Esophagus mucosa (tissue), 1 donor: ENCODE results near the gene DEF6. TPM values are rescaled to one million over a fixed set of nuclear protein-coding genes. Genes with fewer than 3 reads are reported as not detected.

ENCODE experiments used
- ATAC-seq: fragments of 200-7000 bp; cut with Tn5 transposase; one replicate; pipeline ENCODE4 v1.9.1; 2020
- total RNA-seq: library from RNA; stranded (reverse); gene quantifications from one replicate; pipeline ENCODE4 v1.2.4, GENCODE V29; 2023
- donor health status: DM: yes; HTN: yes; CAD: no.

Gene DEF6, protein sequence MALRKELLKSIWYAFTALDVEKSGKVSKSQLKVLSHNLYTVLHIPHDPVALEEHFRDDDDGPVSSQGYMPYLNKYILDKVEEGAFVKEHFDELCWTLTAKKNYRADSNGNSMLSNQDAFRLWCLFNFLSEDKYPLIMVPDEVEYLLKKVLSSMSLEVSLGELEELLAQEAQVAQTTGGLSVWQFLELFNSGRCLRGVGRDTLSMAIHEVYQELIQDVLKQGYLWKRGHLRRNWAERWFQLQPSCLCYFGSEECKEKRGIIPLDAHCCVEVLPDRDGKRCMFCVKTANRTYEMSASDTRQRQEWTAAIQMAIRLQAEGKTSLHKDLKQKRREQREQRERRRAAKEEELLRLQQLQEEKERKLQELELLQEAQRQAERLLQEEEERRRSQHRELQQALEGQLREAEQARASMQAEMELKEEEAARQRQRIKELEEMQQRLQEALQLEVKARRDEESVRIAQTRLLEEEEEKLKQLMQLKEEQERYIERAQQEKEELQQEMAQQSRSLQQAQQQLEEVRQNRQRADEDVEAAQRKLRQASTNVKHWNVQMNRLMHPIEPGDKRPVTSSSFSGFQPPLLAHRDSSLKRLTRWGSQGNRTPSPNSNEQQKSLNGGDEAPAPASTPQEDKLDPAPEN
- 27.3 TPM for total RNA-seq

DNA sequence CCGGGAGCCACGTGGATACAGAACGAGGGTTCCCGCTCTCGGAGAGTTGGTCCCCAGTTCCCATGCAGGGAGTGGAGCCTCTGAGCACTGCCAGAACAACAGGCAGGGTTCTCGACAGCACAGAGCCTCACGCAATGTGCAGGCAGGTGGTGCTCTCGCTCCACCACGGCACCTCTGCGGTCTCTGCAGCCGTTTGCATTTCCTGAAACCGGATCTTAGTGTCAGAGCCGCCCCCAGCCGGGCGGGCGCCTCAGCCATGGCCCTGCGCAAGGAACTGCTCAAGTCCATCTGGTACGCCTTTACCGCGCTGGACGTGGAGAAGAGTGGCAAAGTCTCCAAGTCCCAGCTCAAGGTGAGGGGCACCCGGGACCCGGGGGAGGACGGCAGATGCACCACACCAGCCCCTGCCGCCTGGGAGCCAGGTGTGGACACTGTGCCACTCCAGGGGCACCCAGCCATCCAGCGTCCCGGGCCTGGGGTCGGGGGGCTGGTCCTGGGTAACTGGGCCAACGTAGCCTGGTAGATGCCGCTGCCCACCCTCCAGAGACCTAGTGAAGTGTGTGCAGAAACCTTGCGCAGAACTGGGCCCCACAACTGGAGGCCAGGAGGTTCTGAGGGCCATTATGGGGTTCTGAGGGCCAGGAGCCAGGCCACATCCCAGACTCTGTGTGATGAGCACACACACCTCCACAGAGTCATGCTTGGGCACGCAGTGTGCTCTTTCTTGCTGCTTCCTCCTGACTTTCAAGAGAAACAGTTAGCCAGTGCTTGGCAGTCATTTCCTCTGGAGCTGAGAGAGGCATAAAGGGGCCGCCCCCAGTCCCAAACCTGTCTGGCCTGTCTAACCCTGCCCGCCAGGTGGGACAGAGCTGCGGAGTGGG lies at the start of gene DEF6:
Gene DEF6, plus strand, starts transcription at position 218 of the 881 bp plus-strand sequence. Its CDS starts 39 bp downstream, at position 257.
- peak; percentile 87 for ATAC-seq

DNA sequence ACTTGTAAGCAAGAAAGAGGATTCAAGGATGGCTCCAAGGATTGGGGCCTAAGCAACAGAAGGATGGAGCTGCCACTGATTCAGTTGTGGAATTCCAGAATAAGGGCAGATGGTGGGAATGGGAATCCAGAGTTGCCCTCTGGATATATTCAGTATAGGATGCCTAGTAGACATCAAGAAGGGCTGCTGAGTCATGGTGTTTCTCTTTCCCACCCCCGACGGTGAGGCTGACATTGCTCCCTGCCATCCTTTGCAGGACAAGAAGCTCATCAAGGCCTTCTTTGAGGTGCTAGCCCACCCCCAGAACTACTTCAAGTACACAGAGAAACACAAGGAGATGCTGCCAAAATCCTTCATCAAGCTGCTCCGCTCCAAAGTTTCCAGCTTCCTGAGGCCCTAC lies 49.3 kb upstream of the DEF6 start:
- ATAC-seq: no peak

DNA sequence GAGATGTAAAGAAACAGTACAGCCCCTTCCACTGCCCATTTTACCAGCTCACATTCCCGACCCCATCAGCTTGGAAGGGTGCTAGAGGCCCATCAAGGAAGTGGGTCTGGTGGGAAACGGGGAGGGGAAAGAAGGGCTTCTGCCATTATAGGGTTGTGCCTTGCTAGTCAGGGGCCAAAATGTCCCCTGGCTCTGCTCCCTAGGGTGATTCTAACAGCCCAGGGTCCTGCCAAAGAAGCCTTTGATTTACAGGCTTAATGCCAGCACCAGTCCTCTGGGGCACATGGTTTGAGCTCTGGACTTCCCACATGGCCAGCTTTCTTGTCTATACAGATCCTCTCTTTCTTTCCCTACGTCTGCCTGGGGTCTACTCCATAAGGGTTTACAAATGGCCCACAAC lies 48.7 kb upstream of the DEF6 start:
- no peak for ATAC-seq

DNA sequence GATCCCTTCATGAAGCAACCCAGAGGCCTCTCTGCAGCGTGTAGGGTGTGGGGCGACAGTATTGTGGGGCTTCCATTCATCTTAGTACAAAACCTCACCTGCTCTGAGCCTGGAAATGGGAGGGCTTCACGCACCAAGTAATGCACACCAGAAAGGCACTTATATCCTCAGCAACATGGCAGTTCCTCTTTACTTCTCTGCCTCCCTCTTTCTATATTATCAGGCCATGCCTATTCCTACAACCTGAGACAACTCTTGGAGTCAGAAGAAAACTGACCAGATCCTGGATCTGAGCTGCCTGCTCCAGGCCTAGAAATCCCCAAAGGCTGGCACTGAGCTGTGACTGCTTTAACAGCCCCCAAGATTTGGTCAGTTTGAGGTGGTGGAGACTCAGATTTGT lies 45.7 kb upstream of the DEF6 start:
- ATAC-seq: no peak

DNA sequence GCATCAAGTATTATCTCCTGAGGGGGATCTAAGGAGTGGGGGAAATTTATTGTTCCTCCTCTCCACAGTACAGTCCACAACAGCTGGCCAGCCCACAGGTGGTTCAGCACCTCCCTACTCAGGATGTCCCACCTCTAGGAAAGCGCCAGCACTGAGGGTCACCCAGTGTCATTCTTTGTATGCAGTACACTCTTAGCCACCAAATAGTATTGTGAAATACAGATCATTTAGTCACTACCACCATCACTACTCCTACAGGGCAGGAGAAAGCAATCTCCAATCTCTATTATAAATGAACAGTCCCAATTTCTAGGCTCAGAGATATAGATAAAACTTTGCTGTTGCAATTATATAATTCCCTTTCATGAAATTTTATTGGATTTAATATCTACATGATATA lies 44.4 kb upstream of the DEF6 start:
- no peak for ATAC-seq

DNA sequence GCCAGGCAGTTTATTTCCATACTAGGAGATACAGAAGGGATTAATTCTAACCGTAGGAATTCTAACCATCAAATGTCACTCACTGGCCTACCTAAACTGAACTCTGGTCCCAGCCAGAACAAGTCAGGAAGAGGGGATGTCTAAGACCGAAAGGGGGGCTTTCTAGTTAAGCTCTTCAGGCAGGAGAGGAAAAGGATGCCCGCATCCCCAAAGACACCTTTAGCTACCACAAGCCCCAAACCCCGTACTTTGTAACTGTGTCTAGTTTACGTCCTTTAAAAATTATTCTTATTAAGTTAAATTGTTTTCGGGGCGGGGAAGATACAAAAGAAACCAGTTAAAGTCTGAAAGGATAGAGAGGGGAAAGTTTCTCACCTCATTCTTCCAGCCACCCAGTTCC lies 39.3 kb upstream of the DEF6 start:
- ATAC-seq: no peak

DNA sequence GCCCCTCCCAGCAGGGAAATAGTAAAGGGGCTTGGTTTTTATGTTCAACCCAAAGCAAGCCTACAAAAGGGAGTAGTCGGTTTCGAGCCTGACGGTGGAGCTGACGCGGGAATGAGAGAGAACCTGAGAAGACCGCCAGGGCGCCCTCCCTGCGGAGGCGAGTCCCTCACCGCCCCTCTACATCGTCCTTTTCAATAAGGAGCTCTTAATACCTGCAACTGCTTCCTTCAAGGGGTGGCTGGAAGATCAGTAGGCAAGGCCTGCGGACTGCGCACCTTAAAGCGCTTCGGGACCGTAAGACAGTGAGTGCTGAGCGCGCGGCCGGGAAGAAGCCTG lies 38.8 kb upstream of the DEF6 start:
- ATAC-seq: no peak

DNA sequence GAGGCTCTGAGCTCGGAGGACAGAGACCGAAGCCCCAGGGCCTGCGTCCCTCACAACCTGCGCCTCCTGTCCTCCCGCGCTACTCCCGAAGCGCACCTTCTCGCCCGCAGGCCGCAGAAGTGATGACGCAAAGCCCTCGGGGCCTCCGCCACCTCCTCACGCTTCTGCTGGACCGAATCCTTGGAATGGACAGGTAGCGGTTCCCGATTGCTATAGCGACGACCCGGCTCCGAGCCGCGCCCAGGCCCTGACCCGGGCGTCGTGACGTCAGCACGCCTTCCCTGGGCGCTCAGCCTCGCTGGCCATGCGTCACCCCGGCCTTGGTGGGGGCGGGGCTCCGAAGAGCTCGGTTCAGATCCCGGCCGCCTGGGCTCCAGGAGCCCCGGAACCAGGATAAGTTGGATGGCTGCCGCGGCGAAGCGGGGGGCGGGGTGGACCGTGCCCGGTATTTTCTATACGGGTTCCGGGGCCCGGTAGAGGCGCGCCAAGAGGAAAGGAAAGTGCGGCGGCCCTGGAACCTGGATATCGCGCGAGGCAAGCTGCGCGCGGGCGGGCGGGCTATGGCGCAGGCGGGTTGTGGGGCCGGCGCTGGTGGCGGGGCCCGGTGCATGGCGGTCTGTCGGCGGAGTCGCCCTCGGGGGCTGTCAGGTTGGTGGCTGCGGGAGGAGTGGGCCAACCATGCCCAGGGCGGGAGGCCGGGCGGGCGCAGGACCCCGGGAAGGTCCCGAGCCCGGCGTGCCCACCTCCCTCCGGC lies 38.2 kb upstream of the DEF6 start, which contains the start of gene ZNF76:
Gene ZNF76, plus strand, starts transcription at position 542 of the 754 bp plus-strand sequence. CDS start 21,417 bp downstream, outside the sequence.
- peak; percentile 96 for ATAC-seq

DNA sequence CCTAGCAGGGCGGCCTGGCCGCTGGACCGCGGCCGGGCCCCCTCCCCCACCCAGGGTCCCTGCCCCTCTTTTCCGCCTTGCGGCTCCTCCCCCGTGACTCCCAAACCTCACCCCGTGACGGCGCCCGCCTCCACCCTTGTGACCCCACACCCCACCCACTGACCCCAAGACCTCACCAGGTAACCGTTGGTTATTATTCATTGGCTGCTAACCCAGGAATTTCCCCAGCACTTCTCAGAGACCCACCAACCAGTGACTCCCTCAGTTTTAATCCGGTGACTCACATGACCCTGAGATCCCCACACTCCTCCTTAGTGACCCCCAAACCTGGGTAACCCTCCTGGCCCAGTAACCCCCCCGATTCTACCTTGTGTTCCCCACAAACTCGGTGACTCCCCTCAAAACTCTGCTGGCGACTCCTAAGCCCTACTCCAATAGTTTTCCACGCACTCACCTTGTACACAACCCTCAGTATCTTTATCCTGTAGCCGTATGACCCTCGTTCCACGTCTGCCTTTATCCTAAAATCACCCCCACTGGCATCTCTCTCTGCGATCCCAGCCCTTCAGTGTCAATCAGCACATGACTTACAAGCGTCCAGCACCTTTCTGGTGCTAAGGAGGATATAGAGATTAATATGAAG lies 37.5 kb upstream of the DEF6 start:
- ATAC-seq: peak; percentile 67

DNA sequence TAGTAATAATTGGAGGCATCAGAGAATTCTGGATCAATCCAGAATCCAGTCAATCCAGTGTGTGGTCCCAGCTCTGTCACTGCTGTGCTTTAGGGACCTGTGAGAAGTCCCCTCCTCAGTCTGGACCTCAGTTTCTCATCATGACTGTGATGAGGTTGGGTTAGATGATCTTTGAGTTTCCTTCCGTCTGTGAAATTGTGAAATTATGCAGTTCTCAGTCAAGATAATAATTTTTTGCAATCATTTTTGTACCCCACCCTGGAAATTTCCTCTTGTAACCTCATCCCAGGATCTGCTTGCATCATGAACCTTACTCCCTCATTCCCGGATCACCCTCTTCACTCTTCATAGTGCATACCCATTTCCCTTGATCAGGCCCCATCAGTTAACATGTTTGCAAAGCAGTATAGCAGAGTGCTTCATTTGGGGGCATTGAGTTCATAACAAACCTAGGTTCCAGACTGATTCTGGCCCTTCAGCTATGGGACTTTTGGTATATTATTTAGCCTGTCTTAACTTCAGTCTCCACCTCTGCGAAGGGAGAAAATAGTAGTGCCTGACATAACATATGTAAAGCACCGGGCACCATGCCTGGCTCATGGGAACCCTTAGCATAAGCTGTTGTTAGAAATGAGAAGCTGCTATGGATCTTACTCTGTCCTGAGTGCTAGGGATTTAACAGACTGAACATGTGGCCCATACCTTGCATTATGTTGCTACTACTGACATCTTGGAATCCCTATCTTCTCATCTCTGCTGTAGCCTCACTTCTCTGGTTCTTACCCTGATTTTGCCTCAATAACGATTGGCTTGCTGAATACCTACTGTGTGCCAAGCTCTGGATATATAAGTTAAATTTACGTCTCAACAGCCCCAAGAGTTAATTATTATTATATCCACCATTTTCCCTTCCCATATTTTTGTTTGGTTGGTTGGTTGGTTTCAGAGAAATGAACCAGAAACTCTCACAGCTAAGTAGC lies 36.7 kb upstream of the DEF6 start:
- ATAC-seq: no peak

DNA sequence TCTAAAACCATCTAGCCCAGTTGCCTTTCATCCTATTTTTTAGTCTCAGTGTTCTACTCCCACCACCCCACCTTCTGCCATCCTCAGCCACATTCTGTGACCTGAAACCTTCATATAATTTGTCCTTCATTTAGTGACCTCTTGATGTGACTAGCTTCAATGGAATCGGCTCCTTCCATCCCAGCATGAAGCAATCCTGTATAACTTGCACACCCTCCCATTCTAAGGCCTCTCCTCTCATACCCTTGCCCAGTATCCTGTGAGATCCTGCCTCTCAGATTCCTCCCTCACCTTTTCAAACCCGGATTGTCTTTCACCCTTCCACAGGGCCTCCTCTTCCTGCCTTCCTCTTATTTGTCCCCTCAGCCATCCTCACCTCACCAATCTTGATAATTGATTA lies 35.0 kb upstream of the DEF6 start:
- ATAC-seq: no peak

DNA sequence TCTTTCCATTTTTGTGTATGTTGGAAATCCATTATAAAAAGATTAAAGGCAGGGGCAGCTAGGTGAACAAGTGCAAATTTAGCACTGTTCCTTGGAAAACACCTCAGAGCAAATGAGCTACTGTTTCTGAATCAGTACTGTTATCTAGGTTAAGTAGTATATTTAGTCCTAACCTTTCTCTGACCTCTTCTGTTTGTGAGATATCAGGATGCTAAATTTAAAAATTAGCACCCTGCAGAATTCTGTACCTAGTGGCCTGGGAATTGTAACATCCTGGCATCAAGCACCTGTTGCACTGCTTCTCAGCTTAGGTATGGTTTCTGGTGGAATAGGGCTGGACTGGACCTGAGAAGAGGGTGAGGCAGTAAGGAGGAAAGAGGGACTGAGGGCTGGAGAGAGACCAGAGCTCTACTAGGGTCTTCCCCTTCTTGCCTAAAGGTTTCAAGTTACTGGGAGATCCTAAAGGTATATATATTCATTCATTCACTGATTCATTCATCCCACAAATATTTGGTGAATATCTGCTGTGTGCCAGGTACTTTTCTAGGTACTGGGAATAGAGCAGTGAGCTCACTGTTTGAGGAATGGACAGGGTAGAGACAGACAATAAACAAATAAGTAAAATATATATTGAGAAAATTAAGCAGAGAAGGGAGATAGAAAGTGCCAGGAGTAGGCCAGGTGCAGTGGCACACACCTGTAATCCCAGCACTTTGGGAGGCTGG lies 32.9 kb upstream of the DEF6 start:
- no peak for ATAC-seq

DNA sequence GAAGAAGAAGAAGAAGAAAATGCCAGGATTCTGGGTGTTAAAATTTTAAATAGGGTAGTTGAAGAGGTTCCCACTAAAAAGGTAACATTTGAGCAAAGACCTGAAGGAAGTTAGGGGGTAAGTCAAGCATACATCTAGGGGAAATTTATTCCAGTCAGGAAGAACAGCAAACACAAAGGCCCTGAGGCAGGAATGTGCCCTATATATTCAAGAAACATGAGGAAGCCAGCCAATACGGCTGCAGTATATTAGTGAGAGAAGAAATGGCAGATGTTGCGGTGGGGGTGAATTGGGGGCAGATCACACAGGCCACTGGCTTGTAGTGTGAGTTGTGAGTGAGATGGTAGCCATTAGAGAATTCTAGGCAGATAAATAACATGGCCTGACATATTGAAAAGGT lies 32.1 kb upstream of the DEF6 start:
- no peak for ATAC-seq

DNA sequence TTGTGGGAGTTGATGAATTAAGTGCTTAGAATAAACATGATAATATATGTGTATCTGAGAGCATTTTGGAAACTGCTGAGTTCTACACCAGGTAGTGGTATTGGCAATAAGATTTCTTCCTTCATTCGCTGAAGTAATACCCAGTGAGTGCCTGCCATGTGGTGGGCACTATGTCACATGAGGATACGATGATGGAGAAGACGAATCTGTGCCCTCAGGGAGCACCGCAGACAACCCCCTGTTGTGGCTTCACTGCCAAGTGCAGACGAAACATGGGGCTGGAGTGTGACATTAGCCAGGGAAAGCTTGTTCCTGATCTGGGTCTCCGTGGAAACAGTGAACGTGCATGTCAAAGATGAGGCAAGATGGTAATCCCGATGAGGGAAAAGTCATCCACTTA lies 30.2 kb upstream of the DEF6 start:
- no peak for ATAC-seq

DNA sequence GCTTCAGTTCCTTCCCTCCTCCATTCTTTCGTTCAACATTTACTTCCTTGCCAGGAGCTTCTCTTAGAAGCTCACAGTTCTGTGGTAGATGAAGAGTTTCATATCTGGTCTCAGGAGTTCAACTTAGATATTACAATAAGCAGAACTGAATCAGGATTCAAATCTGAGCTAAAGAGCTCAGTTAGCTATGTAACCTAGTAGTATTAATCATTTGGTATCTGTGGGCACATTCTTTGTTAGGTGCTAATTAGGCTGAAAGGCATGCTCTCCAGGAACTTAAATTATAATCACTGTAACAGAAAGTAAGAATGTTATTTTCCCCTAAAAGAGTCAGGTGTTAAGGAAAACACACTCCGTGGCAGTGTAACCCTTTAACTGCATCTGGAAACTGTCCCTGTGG lies 29.7 kb upstream of the DEF6 start:
- no peak for ATAC-seq

DNA sequence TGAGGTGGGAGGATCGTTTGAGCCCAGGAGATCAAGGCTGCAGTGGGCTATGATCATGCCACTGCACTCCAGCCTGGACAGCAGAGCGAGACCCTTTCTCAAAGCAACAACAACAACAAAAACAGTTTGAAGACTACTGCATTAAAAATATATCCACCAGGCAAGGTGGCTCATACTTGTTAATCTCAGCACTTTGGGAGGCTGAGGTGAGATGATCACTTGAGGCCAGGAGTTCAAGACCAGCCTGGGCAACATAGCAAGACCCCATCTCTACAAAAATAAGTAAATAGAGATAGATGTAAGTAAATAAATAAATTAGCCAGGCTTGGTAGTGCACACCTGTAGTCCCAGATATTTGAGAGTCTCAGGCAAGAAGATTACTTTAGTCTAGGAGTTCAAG lies 25.6 kb upstream of the DEF6 start:
- ATAC-seq: no peak

DNA sequence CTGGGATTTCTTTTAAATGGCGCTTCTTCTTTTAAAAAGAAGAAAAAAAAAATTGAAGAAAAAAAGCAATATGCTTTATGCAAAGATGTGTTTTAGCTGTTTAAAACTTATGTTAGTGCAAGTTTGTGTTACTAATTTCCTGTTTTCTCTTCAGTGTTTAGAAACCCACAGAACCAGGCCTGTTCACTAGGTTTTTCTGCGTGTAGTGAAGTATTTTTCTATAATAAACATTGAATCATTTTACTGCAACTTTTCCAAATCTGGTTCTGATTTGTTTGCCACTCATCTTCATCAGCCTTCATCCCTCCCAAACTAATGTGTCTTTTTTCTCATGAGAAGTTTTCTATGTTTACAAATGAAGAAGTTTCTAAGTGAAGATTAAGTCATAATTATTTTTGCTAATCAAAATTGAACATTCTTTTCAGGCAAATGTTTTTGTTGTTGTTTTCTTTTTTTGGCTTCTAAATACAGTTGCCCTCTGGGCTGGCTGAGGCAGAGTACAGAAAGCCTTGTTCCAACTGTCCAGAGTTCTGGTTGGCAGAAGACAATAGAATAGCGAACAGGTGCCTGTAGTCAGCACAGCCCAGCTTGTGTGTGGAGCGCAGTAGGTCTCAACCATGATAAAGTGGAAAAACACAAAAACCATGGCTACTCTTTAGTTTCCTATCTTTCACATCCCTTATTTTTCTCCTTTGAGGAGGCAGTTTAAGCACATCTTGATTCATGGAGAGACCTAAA lies 23.6 kb upstream of the DEF6 start:
- ATAC-seq: no peak

DNA sequence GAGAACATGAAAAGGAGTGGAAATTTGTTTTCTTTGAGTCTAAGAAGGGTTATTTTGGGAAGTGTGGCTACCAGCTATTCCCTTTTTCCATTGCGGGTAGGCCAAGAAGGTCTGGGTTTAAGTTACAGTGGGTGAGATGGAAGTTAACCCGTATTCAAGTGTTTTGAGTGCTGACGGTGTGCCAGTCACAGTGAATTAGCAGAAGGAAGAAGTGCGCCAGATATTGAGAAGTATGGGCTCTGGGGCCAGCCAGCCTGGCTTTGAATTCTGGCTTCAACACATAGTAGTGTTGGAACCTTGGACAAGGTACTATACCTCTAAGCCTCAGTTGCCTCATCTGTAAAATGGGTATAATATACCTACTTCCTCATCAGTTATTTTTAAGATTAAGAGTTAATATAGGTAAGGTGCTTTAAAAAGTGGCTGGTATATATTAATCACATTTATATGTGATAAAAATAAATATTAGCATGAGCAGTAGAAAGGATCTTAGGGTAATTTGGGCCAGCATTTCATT lies 21.8 kb upstream of the DEF6 start:
- no peak for ATAC-seq

DNA sequence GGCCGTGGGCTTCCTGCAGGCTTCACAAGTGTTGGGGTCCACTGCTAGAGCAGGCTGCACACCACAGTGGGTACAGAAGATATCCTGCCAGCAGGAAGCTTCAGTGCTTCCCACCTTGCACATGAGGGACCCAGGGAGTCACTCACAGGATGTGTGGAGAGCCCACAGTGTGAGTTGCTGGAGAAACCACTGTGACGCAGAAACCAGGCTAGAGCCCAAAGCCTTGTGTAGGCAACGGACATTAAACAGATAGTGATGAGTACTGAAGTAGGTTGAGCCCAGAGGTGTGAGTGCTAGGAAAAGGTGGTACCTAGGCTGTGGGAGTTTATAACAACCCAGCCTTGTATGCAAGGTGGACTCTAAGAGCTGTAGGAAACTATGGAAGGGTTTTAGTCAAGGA lies 18.9 kb upstream of the DEF6 start:
- ATAC-seq: no peak
